NB4 (cell line): ENCODE measurements around the gene TRIM54.

ENCODE experiments used
- CTCF ChIP-seq: IDR thresholded peaks from one replicate; pipeline ENCODE4 v1.5.1; 2012; ENCODE audit warnings: low read depth, low read length
- MAX ChIP-seq: IDR thresholded peaks from 2 replicates; pipeline ENCODE4 v1.6.1; 2011; ENCODE audit warnings: low read depth, low read length
- POLR2A ChIP-seq: IDR thresholded peaks from 2 replicates; pipeline ENCODE4 v1.6.1; 2011; ENCODE audit warnings: mild to moderate bottlenecking; ENCODE audit not compliant: insufficient read length; ENCODE audit errors: extremely low read depth

- TF ChIP-seq POLR2A (no peak), CTCF (no peak), MAX (no peak)
These were observed 787 bp upstream of the TRIM54 start for GRCh38 chr2:27281442-27281841.
